GM12875 (cell line): ENCODE data around the gene GKN2.

Source experiments
- H3K4me3 ChIP-seq: one replicate; pipeline ENCODE4 v1.5.1; 2011; ENCODE audit warnings: low read depth, low read length, control low read depth
- TF ChIP-seq, protein P1 (sequence below): IDR thresholded peaks from 2 replicates; pipeline ENCODE4 v1.5.1; 2011; ENCODE audit warnings: low read depth, mild to moderate bottlenecking, control low read depth, inconsistent platforms, low read length, moderate library complexity, borderline replicate concordance; ENCODE audit not compliant: insufficient read depth

GKN2 gene

DNA sequence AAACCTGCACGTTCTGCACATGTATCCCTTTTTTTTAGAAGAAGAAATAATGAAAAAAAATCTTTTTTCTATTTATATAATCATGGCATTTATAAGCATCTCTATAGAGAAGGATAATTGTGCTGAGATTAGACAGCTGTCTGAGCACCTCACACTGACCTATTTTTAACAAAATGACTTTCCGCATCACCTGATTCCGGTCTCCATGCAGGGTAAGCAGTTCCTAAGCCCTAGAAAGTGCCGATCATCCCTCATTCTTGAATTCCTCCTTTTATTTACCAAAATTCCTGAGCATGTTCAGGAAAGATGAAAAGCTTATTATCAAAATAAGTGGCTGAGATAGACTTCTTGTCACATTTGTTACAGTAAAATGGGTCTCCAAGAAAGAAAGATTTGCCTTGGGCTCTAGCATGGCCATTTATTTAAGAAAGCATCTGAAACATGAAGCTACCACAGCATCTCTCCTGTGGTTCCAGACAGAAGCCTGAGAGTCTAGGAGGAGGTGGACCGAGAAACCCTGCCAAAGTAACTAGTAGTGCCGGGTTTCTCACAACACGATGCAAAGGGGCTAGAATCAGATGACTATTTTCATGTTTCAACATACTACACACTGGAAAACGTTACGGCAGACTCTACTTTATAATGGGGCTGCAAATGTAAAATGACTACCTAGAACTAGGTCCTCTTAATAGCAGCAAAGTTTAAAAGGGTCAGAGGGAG, 22.4 kb upstream of the GKN2 start:
- TF ChIP-seq, protein P1, sequence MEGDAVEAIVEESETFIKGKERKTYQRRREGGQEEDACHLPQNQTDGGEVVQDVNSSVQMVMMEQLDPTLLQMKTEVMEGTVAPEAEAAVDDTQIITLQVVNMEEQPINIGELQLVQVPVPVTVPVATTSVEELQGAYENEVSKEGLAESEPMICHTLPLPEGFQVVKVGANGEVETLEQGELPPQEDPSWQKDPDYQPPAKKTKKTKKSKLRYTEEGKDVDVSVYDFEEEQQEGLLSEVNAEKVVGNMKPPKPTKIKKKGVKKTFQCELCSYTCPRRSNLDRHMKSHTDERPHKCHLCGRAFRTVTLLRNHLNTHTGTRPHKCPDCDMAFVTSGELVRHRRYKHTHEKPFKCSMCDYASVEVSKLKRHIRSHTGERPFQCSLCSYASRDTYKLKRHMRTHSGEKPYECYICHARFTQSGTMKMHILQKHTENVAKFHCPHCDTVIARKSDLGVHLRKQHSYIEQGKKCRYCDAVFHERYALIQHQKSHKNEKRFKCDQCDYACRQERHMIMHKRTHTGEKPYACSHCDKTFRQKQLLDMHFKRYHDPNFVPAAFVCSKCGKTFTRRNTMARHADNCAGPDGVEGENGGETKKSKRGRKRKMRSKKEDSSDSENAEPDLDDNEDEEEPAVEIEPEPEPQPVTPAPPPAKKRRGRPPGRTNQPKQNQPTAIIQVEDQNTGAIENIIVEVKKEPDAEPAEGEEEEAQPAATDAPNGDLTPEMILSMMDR = no peak

DNA sequence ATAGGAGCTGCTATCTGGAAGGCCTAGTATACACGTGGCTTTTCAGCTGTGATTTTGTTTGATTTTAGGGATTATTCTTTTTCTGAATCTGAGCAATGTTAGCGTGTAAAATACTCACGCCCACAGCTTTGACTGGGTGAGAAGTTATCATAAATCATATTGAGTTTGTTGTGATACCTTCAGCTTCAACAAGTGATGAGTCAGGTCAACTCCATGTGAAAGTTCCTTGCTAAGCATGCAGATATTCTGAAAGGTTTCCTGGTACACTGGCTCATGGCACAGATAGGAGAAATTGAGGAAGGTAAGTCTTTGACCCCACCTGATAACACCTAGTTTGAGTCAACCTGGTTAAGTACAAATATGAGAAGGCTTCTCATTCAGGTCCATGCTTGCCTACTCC, 21.6 kb upstream of the GKN2 start, which contains the start of gene GKN1:
Gene GKN1, plus strand, starts transcription at position 386 of the 400 bp plus-strand sequence. CDS start 42 bp downstream, outside the sequence.
- H3K4me3 ChIP-seq = no peak within 1 kb of the TSS
- TF ChIP-seq, protein P1 = no peak

More for the DNA sequence above, 22.4 kb upstream of the GKN2 start:
- no peak overlapping the region for H3K4me3 ChIP-seq

DNA sequence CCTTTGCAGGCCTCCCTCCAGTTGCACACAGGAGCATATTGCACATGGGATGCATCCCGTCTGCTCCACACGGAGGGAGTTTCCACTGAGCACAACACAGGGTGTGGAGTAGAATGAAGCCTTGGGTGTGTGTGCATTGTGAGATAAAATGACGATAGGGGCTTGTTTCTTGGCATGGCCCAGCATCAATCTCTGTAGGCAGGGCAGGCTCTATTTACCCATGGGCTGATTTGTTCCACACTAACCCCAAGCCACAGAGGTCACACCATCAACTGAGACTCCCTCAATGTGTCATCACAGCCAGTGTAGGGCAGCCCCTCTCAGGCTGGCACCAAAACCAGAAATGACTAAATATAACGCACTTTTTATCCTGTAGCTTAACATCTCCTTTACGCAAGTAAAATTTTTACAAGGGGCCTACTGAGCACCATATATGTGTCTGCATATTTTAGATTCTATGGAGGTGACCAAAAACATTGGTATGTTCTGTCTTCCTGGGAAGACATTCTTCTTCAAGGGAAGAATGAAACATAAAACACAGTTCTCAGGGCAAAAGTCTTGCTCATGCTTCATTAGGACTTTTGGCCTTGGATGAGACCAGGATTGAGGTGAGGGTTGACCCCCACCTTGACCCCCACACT, 19.0 kb upstream of the GKN2 start:
- H3K4me3 ChIP-seq = no peak overlapping the region

DNA sequence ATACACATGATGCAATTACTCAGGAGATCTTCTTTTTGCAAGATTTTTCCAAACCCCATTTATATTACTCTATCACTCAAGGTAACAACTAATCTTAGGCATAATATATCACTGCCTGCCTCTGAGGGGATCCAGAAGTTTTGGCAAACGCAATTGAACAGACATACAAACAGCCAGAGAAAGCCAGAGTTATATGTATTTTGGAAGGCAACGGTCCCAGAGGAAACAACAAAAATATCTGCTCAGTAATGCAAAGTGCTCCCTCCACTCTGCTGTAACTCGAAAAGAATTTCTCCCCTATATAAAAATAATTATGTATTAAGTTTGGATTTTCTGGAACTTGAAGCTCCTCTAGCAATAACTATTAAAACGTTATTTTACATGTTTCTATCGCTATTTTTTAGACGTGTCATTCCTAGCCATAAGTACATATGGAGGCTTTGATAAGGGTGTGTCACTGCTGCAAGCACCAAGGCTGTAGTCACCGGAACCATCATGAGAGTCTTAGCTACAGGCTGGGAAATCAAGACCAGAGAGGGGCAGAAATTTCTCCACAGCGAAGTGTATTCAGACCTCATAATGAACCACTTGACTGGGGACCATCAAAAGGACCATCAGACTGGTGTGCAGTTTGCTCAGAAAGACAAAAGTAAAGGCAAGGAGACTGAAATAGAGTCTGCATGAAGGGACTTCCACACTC, 18.0 kb upstream of the GKN2 start:
- no peak overlapping the region for H3K4me3 ChIP-seq
- TF ChIP-seq, protein P1 = no peak

More for the DNA sequence above, 19.0 kb upstream of the GKN2 start:
- TF ChIP-seq, protein P1 = no peak

DNA sequence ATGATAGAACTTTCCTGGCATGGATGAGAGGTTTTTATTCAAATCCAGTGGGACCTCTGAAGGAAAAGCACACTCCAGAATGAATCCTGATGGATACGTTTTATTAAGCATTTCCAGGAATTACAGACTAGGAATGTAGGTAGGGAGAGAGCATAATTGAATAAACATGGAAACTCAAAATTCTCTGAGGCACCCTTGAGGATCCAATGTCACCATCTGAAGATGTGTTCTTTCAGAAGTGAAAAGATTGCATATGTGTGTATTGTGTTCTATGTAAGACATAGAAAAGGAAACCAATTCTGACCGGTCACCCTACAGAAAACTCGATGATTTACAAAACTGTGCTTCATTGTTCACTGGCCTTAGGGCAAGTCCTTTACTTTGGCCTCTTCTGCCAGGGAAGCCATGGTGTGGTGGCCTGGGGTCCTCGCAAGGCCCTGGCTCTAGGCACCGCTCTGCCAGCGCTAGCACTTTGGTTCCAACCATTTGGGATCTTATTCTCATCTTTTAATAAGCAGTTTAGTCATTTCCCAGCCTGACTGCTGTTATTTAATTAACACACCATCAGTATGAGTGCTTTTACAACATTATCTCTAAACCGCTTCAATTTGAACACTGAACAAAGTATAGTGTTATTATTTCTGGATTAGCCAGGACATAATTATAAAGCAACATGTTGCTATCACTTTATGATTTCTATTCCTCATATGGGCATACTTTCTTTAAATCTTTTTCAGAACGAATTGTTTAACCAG, 17.2 kb upstream of the GKN2 start:
- no peak overlapping the region for H3K4me3 ChIP-seq
- TF ChIP-seq, protein P1 = no peak

DNA sequence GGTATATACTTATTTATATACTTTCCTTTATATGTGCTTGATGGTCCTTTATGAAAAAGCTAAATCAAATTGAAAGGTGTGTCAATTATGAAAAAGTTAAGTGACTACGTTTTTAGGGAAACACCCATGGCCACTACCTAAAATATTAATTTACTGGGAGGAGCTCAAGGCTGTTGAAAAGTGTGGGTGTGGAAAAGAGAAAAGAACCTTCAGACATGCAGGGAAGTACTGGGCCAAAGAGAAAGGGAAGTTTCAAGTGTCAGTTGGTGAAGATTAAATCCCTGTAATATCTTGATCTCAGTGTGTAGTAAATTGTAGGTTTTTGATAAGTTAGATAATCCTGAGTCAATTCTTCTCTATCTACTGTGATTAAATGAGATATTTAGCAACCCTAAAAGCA, 15.5 kb upstream of the GKN2 start:
- TF ChIP-seq, protein P1 = no peak

More for the DNA sequence above, 15.5 kb upstream of the GKN2 start:
- H3K4me3 ChIP-seq = no peak overlapping the region
